Activated CD4-positive, alpha-beta T cell treated with anti-CD3 and anti-CD28 coated beads, Interleukin-2, amount 10 ng/mL, durations not matched to agents 24 days and 14 days (primary cell): ENCODE measurements around the gene DNAJB7. TPM values are rescaled to one million over a fixed set of nuclear protein-coding genes. Genes with fewer than 3 reads are reported as not detected.
"Not testable (repeated sequence)": the region's sequence is repeated elsewhere in the genome, so short reads cannot be mapped to it uniquely, and the experiment has no call there.

Source experiments
- DNase-seq: peaks from one replicate; pipeline ENCODE4 v3.0.0; 2022
- H3K27ac Mint-ChIP-seq: one replicate; pipeline ENCODE4 v1.8.0; 2022; ENCODE audit warnings: mild to moderate bottlenecking, mixed read lengths
- H3K27me3 Mint-ChIP-seq: one replicate; pipeline ENCODE4 v1.8.0; 2022; ENCODE audit warnings: mixed read lengths
- H3K36me3 Mint-ChIP-seq: one replicate; pipeline ENCODE4 v1.8.0; 2022; ENCODE audit warnings: low read depth, mild to moderate bottlenecking, mixed read lengths
- H3K4me1 Mint-ChIP-seq: one replicate; pipeline ENCODE4 v1.8.0; 2021; ENCODE audit warnings: mixed read lengths
- H3K4me3 Mint-ChIP-seq: one replicate; pipeline ENCODE4 v1.8.0; 2022; ENCODE audit warnings: mild to moderate bottlenecking, moderate library complexity, mixed read lengths
- H3K9me3 Mint-ChIP-seq: one replicate; pipeline ENCODE4 v1.8.0; 2021; ENCODE audit warnings: mixed read lengths
- intact Hi-C: fragments of 100-400 bp; cut with micrococcal nuclease; formaldehyde crosslinking; loops from one replicate; pipeline ENCODE4 v1.15.1; 2023
- total RNA-seq: library from RNA; stranded (reverse); gene quantifications from 2 replicates; pipeline ENCODE4 v1.2.3, GENCODE V29; 2022

DNAJB7 gene
- total RNA-seq, 1 donor from 2014 or later = not detected

DNA sequence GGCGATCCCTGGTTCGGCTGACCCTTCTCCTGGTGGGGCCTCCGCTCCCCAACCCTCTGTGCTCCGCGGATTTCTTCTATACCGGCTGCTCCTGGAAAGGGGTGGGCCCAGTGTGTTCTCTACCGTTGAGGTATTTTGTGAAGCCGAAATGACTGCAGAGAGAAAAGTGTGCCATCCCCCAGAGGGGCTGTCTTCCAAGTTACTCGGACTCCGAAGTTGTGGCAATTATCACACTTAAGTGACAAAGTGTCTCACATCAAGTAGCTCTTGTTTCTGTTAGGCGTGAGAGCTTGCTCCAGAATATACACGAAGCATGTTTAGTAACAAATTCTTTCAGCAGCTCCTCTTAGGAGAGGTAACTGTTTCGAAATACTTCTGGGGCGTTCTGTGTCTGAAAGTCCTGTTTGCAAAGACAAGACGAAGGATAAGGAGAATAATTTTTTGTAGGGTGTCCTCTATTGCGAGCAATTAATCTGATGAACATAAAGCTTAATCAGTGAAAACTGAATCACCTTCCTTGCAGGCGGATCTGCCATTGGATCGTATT, 4.5 kb downstream of the DNAJB7 start:
- Mint-ChIP-seq H3K27me3 (peaks cover 2% of the 10 kb centered on the region), H3K9me3 (no peaks in the 10 kb centered on the region), H3K4me1 (peaks cover 39% of the 10 kb centered on the region), H3K36me3 (peaks cover 21% of the 10 kb centered on the region), H3K4me3 (peak overlapping the region; percentile 96), H3K27ac (peak overlapping the region; percentile 100)
- intact Hi-C loops = loop anchor here (2.0 kb wide), 5 partner anchors 41 to 429 kb away; partner anchors contain the start of genes L3MBTL2, RANGAP1 and RBX1
- no peak for DNase-seq

DNA sequence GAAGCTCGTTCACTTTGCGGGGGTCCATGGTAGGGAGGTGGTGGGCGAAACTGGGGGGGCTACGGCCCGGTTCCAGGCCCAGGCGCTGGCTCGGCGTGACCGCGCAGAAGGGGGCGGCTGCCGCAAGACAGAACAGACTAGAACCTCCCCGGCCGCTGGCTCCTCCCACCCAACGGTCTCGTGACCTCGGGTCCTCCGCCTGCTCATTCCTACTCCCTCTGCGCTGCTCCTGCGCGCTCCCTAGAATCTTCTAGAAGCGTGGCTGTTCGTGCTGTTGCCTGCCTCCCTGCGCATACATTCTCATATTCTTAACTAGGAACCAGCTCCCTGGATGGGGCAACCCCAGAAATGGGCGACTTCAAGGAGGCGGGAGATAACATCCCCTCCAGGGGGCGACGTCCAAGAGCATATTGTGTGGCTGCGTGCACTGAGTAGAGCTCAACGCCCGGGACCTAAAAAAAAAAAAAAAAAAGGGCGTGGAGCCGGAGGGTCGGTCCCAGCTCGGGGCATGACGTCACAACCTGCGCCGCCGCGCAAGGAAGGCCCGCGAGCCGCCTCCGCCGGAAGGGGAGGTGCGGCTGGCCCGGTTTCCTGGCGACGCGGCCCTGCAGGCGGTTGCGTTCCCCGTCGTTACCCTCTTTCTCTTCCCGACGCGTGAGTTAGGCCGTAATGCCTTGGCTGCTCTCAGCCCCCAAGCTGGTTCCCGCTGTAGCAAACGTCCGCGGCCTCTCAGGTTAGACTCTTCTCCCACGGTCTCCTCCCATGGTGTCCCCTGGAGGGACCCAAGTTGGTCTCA, 5.2 kb downstream of the DNAJB7 start, which contains the start of the genes ST13 and XPNPEP3:
Gene ST13, minus strand, starts transcription at position 127 of the 796 bp plus-strand sequence. Its CDS starts 99 bp downstream, at position 28.
Gene XPNPEP3, plus strand, starts transcription at position 636 of the 796 bp plus-strand sequence. Its CDS starts 34 bp downstream, at position 670.
- Mint-ChIP-seq H3K36me3 (peaks cover 23% of the 10 kb centered on the region), H3K27ac (peak within 1 kb of the TSS; percentile 100), H3K4me1 (peaks cover 42% of the 10 kb centered on the region), H3K27me3 (peaks cover 2% of the 10 kb centered on the region), H3K9me3 (no peaks in the 10 kb centered on the region), H3K4me3 (peak within 1 kb of the TSS; percentile 96)
- intact Hi-C loops = loop anchor here (1.0 to 2.0 kb wide), 7 partner anchors 37 to 430 kb away; partner anchors contain the start of genes L3MBTL2, MRTFA, RANGAP1 and RBX1
- peak; percentile 99 for DNase-seq

DNA sequence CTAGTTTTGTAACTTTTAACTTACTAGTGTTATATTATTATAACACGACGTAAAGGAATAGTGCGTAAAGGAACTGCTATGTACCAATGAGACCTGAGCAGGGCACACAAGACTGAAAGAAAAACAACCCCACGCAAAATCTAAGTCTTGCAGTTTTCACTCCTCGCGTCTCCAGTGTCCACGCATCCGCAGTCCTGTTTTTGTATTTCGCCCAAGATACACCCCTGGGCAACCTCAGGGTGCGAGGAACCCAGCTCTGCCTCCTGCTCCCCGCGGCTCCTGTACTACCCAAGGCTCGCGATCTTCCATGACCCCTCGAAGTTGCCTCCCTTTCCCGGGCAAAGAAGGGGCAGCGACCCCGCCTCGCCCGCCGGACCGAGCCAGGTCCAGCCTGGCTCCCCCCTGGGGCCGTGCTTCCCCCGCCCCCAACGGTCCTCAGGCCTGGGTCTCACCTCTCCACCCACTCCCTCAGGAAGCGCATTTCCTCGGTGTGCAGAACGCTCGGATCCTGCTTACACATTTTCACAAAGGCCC, 5.9 kb downstream of the DNAJB7 start:
- Mint-ChIP-seq H3K9me3 (no peaks in the 10 kb centered on the region), H3K4me3 (peak overlapping the region; percentile 96), H3K27me3 (peaks cover 2% of the 10 kb centered on the region), H3K27ac (peak overlapping the region; percentile 100), H3K36me3 (peaks cover 22% of the 10 kb centered on the region), H3K4me1 (peaks cover 46% of the 10 kb centered on the region)
- intact Hi-C loops = loop anchor here (1.0 to 2.0 kb wide), 7 partner anchors 37 to 431 kb away; partner anchors contain the start of genes L3MBTL2, MRTFA, RANGAP1 and RBX1
- no peak for DNase-seq

DNA sequence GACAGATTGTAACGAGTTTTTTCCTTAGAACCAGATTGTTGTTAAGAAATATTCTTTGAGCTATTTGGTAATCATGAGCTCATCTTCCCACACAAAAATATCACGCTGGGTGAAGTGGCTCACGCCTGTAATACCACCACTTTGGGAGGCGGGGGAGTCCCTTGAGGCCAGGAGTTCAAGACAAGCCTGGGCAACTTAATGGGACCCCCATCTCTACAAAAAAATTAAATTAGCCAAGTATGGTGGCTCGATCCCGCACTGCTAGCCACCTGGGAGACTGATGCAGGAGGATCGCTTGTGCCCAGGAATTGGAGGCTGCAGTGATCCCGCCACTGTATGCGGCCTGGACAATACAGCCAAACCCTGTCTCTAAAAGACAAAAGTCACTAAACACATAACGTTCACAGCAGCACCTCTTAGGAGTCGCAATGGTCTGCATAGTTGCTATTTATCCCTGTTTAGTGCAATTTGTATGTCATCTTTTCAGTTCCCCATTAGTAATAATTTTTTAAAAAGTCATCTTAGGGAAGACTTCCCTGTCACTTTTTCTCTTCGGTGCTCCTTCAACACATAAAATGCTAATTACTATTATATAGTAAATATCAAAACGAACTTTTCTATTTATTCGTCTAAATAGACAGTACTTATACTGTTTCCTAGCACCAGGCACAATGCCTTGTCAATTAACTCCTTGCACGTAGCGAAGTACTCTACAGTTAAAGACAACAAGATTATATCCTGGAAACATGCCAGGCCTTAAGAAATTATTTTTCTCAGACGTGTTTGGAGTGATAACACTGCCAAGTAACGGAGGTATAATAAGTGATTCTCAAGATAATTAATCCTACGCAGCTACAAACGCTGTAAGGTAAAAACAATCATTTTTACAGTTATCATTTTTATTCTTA, 6.6 kb downstream of the DNAJB7 start:
- intact Hi-C loops = no loop called here
- H3K4me1 Mint-ChIP-seq = peaks cover 46% of the 10 kb centered on the region
- H3K27ac Mint-ChIP-seq = peak overlapping the region; percentile 63
- no peaks in the 10 kb centered on the region for H3K9me3 Mint-ChIP-seq
- H3K4me3 Mint-ChIP-seq = peak overlapping the region; percentile 96
- H3K27me3 Mint-ChIP-seq = peaks cover 2% of the 10 kb centered on the region
- H3K36me3 Mint-ChIP-seq = peaks cover 20% of the 10 kb centered on the region
- DNase-seq = peak; percentile 59

DNA sequence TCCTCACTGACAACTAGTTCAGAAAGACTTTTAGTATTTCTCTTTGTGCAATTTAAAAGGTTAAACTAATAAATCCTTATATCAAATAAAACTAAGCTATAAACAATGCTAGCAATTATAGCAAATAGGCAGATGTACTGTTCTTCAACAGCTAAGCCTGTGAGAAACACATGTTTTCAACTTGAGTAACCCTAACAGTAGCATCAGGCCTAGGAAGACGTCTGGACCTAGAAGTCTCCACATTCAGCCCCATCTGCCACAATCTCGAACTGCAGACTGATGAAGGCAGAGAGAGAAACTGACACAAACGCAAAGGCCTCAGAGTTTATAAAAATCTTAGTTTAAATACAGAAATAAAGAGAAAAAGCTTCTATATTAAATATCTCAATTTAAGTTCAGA, 8.0 kb downstream of the DNAJB7 start:
- Mint-ChIP-seq H3K36me3 (peaks cover 25% of the 10 kb centered on the region), H3K4me3 (peak overlapping the region; percentile 50), H3K9me3 (no peaks in the 10 kb centered on the region), H3K27ac (peak overlapping the region; percentile 31), H3K4me1 (peaks cover 43% of the 10 kb centered on the region), H3K27me3 (peaks cover 2% of the 10 kb centered on the region)
- no peak for DNase-seq
- intact Hi-C loops = no loop called here

DNA sequence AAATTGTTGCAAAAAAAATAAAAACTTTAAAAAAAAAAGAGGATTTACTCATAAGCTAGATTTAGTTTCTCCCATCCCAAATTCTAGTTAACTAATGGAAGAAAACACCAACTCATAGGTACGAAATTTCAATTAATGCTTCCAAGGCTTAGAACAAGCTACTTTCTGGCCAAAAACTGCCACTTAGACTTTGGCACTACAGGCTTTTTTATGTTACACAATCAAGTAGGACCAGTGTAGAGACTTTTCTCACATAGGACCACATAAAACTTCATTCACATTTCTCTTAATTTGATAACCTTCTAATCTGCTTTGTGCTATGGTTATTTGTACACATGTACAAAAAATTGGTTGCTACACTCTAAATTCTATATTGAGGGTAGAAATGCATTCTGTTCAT, 8.6 kb downstream of the DNAJB7 start:
- Mint-ChIP-seq H3K27me3 (peaks cover 2% of the 10 kb centered on the region), H3K4me1 (peaks cover 42% of the 10 kb centered on the region), H3K9me3 (no peaks in the 10 kb centered on the region), H3K27ac (peak overlapping the region; percentile 31), H3K4me3 (peak overlapping the region; percentile 50), H3K36me3 (peaks cover 25% of the 10 kb centered on the region)
- DNase-seq = no peak
- intact Hi-C loops = no loop called here

DNA sequence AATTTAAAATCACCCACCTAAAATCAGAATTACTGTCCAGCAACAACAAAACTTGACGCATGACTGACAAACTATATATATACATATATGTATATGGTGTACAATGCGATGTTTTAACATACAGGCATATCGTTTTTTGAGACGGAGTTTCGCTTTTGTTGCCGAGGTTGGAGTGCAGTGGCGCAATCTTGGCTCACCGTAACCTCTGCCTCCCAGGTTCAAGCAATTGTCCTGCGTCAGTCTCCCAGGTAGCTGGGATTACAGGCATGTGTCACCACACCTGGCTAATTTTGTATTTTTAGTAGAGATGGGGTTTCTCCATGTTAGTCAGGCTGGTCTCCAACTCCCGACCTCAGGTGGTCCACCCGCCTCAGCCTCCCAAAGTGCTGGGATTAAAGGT, 16.1 kb downstream of the DNAJB7 start:
- peaks cover 43% of the 10 kb centered on the region for H3K36me3 Mint-ChIP-seq
- intact Hi-C loops, H3K27ac Mint-ChIP-seq, H3K4me1 Mint-ChIP-seq, H3K9me3 Mint-ChIP-seq, DNase-seq, H3K4me3 Mint-ChIP-seq, H3K27me3 Mint-ChIP-seq: not testable (repeated sequence)

DNA sequence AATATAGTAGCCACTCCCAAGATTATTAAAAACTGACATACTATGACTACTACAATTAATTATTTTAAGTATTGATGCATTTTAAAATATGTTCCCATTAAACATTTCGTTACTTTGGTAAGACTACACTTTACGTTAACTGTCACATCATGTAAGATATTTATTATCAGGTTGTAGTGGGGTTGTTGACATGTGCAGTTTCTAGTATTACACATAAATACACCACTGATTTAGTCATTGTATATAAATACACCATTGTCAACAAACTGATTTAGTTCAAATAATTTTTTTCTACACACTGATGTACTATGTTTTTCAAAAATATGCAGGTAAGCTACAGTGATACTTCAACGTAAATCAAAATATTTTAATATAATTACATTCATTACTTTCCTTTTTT, 17.0 kb downstream of the DNAJB7 start:
- no peak overlapping the region for H3K27ac Mint-ChIP-seq
- DNase-seq = no peak
- peaks cover 47% of the 10 kb centered on the region for H3K36me3 Mint-ChIP-seq
- no peak overlapping the region for H3K4me3 Mint-ChIP-seq
- intact Hi-C loops = no loop called here
- H3K4me1 Mint-ChIP-seq = peaks cover 5% of the 10 kb centered on the region
- H3K27me3 Mint-ChIP-seq = no peaks in the 10 kb centered on the region
- no peaks in the 10 kb centered on the region for H3K9me3 Mint-ChIP-seq

DNA sequence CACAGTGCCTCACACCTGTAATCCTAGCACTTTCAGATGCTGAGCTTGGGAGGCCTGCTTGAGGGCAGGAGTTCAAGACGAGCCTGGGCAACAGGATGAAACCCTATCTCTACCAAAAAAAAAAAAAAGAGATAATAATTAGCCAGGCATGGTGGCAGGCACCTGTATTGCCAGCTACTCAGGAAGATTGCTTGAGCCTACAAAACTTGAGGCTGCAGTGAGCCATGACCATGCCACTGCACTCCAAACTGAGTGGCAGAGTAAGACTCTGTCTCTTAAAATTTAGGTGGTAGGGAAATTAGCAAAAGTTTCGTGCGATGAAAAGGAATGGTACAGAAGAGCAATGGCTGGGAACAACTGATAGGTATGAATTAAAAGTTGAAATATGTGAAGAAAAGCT, 23.4 kb downstream of the DNAJB7 start:
- no peaks in the 10 kb centered on the region for H3K9me3 Mint-ChIP-seq
- peaks cover 47% of the 10 kb centered on the region for H3K36me3 Mint-ChIP-seq
- intact Hi-C loops = no loop called here
- H3K27ac Mint-ChIP-seq = no peak overlapping the region
- H3K27me3 Mint-ChIP-seq = no peaks in the 10 kb centered on the region
- H3K4me3 Mint-ChIP-seq = no peak overlapping the region
- peaks cover 13% of the 10 kb centered on the region for H3K4me1 Mint-ChIP-seq
- DNase-seq = no peak

DNA sequence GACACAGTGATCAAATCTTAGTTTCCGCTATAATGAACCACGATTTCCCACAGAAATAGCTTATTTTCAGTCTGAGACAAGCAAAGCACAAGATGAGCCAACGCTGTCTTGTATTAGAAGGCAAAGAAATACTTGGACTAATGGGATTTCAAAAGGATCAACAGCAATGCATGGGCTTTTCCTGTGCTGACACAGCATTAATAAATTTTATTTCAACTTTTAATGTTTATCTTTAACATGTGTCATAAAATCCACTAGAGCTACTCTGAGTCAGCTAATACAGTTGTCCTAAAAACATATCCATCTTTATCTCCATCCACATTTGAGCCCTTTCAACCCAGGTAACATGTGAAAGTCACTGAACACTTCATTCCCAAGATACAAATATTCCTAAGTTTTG, 27.3 kb downstream of the DNAJB7 start:
- H3K4me1 Mint-ChIP-seq = peaks cover 8% of the 10 kb centered on the region
- intact Hi-C loops = no loop called here
- H3K9me3 Mint-ChIP-seq = no peaks in the 10 kb centered on the region
- no peak overlapping the region for H3K27ac Mint-ChIP-seq
- H3K27me3 Mint-ChIP-seq = no peaks in the 10 kb centered on the region
- H3K4me3 Mint-ChIP-seq = no peak overlapping the region
- peaks cover 44% of the 10 kb centered on the region for H3K36me3 Mint-ChIP-seq
- no peak for DNase-seq

DNA sequence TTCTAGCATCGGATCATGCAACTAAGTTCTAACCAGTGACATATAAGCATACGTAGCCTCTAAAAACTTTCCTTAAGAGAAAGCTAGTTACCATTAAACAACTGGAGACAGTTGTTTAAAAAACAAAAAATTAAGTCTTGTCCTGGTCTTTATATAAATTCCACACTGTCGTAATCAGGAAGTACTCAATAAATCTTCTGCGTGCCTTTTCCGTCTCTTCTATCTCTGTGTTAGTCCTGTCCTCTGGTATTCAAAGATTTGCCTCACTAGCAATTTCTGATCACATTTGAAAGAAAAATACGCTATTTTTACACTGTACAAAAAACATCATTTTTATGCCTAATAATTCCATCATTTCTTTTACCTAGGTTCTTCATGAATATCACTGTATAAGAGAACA, 32.8 kb downstream of the DNAJB7 start:
- no peak overlapping the region for H3K27ac Mint-ChIP-seq
- H3K4me1 Mint-ChIP-seq = no peaks in the 10 kb centered on the region
- intact Hi-C loops = no loop called here
- no peaks in the 10 kb centered on the region for H3K9me3 Mint-ChIP-seq
- no peak for DNase-seq
- H3K27me3 Mint-ChIP-seq = no peaks in the 10 kb centered on the region
- peaks cover 52% of the 10 kb centered on the region for H3K36me3 Mint-ChIP-seq
- no peak overlapping the region for H3K4me3 Mint-ChIP-seq

DNA sequence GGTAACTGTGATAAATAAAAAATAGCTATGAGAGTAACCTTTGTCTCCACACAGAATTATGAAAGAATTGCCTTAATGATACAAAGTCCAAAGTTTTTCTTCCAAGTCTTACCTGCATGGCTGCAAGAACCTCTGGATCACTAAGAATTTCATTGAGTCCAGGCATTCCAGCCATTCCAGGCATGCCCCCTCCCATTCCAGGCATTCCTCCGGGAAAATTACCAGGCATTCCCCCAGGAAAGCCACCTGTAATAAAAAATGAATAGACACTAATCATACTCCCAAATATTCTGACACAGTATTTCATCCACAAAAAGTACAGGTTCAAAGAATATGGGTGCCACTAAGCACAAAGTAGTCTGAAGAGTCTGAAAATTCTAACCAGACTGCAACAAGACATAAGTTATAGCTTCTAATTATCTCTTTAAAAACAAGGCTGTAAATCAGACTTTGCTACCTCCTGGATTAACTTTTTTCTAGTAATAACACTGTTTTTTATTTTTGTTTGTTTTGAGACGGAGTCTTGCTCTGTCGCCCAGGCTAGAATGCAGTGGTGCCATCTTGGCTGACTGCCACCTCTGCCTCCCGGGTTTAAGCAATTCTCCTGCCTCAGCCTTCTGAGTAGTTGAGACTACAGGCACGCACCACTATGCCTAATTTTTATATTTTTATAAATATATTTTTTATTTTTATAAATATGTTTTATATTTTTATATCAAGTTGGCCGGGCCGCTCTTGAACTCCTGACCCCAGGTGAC, 34.8 kb downstream of the DNAJB7 start:
- no peak for DNase-seq
- H3K27me3 Mint-ChIP-seq = no peaks in the 10 kb centered on the region
- intact Hi-C loops = no loop called here
- H3K4me1 Mint-ChIP-seq = no peaks in the 10 kb centered on the region
- H3K36me3 Mint-ChIP-seq = peaks cover 43% of the 10 kb centered on the region
- no peak overlapping the region for H3K27ac Mint-ChIP-seq
- H3K4me3 Mint-ChIP-seq = no peak overlapping the region
- H3K9me3 Mint-ChIP-seq = no peaks in the 10 kb centered on the region

DNA sequence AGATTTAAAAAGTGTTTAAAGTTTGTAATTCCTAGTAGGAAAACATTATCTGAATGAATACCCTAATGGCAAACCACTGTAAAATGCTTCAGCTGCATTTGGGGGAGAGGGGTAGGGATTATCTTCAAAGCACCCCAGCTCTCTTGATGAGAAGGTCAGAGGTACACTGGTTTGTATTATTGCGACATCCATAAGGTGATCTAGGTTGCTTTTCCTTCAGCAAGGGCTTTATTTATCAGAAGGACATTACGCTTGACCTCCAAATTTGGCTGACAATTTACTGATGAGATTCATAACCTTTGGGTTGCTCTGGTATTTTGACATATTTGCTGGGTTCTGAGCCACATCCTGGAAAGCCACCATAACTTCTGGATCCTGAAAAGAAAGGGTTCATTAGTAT, 35.6 kb downstream of the DNAJB7 start:
- H3K27ac Mint-ChIP-seq, H3K4me1 Mint-ChIP-seq, intact Hi-C loops, H3K9me3 Mint-ChIP-seq, H3K27me3 Mint-ChIP-seq, H3K4me3 Mint-ChIP-seq, DNase-seq: not testable (repeated sequence)
- peaks cover 40% of the 10 kb centered on the region for H3K36me3 Mint-ChIP-seq
